ENCODE data around the gene GALNT14.
"Not testable (repeated sequence)": the region's sequence is repeated elsewhere in the genome, so short reads cannot be mapped to it uniquely, and the experiment has no call there.

The GALNT14 gene

GRCh38 chr2:31138037-31138962 lies at the start of gene GALNT14:
Gene GALNT14, minus strand, starts transcription at chr2:31138440. Its CDS starts 354 bp downstream, at chr2:31138086.
- TF ChIP-seq CTCF (IDR thresholded peaks at IDR 0.05; ENCODE audit: low read depth, low read length) = no peak
- H3K4me3 ChIP-seq (ENCODE audit: low read depth, low read length) = no peak within 1 kb of the TSS; the same call in 1 of the 2 replicates

GRCh38 chr2:31187166-31187565 lies 48.9 kb upstream of the GALNT14 start:
- no peak overlapping the region for H3K4me3 ChIP-seq (ENCODE audit: low read depth, low read length)
- no peak for TF ChIP-seq CTCF (IDR thresholded peaks at IDR 0.05; ENCODE audit: low read depth, low read length)

GRCh38 chr2:31183973-31184372 lies 45.7 kb upstream of the GALNT14 start:
- H3K4me3 ChIP-seq (ENCODE audit: low read depth, low read length) = not testable (repeated sequence)

GRCh38 chr2:31176742-31177141 lies 38.5 kb upstream of the GALNT14 start:
- H3K4me3 ChIP-seq (ENCODE audit: low read depth, low read length) = no peak overlapping the region
- TF ChIP-seq CTCF (IDR thresholded peaks at IDR 0.05; ENCODE audit: low read depth, low read length) = no peak

- TF ChIP-seq CTCF (IDR thresholded peaks at IDR 0.05; ENCODE audit: low read depth, low read length) = no peak
- H3K4me3 ChIP-seq (ENCODE audit: low read depth, low read length) = no peak overlapping the region
Measured at GRCh38 chr2:31171142-31171541, 32.9 kb upstream of the GALNT14 start.

GRCh38 chr2:31170071-31170698 lies 31.9 kb upstream of the GALNT14 start:
- H3K4me3 ChIP-seq (ENCODE audit: low read depth, low read length) = no peak overlapping the region
- TF ChIP-seq CTCF (IDR thresholded peaks at IDR 0.05; ENCODE audit: low read depth, low read length) = peak; percentile 91

GRCh38 chr2:31168291-31168690 lies 30.1 kb upstream of the GALNT14 start:
- no peak for TF ChIP-seq CTCF (IDR thresholded peaks at IDR 0.05; ENCODE audit: low read depth, low read length)

More at GRCh38 chr2:31168291-31168690, 30.1 kb upstream of the GALNT14 start:
- H3K4me3 ChIP-seq (ENCODE audit: low read depth, low read length) = no peak overlapping the region

All from WI38 (cell line).